Neural cell (in vitro differentiated cells): Measurements from ENCODE around the gene ZNF316. TPM values are rescaled to one million over a fixed set of nuclear protein-coding genes. Genes with fewer than 3 reads are reported as not detected.

ENCODE experiments used
- H2AFZ ChIP-seq: fragments of 200-600, 300-800 bp; sonication (generic), shearing (Covaris generic); 2 replicates; pipeline ENCODE4 v1.6.0; 2014; ENCODE audit warnings: low read depth, mild to moderate bottlenecking, antibody characterized with exemption, low read length, moderate library complexity
- H3F3A ChIP-seq: fragments of 200-600 bp; shearing (Covaris generic); 2 replicates; pipeline ENCODE4 v1.6.1; 2016; ENCODE audit warnings: mild to moderate bottlenecking, moderate library complexity, mixed read lengths, antibody characterized with exemption, low read length; ENCODE audit not compliant: insufficient read depth, poor library complexity, severe bottlenecking
- H3K27ac ChIP-seq: fragments of 200-600, 300-800 bp; sonication (generic), shearing (Covaris generic); 2 replicates; pipeline ENCODE4 v1.5.1; 2014; ENCODE audit warnings: mild to moderate bottlenecking, low read length, moderate library complexity
- H3K27me3 ChIP-seq: fragments of 300-800, 200-600 bp; sonication (generic), shearing (Covaris generic); 2 replicates; pipeline ENCODE4 v1.6.0; 2014; ENCODE audit warnings: mild to moderate bottlenecking, low read depth, low read length, moderate library complexity; ENCODE audit not compliant: insufficient read depth
- H3K36me3 ChIP-seq: fragments of 300-800, 200-600 bp; sonication (generic), shearing (Covaris generic); 2 replicates; pipeline ENCODE4 v1.5.1; 2014; ENCODE audit warnings: mild to moderate bottlenecking, antibody characterized with exemption, low read length, moderate library complexity; ENCODE audit not compliant: insufficient read depth
- H3K4me2 ChIP-seq: fragments of 300-800, 200-600 bp; sonication (generic), shearing (Covaris generic); 2 replicates; pipeline ENCODE4 v1.6.0; 2014; ENCODE audit warnings: mild to moderate bottlenecking, low read length
- H3K4me3 ChIP-seq: fragments of 300-800, 200-600 bp; sonication (generic), shearing (Covaris generic); 2 replicates; pipeline ENCODE4 v1.5.1; 2014; ENCODE audit warnings: mild to moderate bottlenecking, low read length, moderate library complexity
- H3K79me2 ChIP-seq: fragments of 200-600 bp; shearing (Covaris generic); replicated peaks from 2 replicates; pipeline ENCODE4 v1.6.0; 2014; ENCODE audit warnings: mild to moderate bottlenecking, low read length, moderate library complexity; ENCODE audit not compliant: insufficient read depth
- H3K9ac ChIP-seq: fragments of 300-800, 200-600 bp; sonication (generic), shearing (Covaris generic); 2 replicates; pipeline ENCODE4 v1.6.1; 2016; ENCODE audit warnings: mild to moderate bottlenecking, low read length, mixed read lengths
- H3K9me2 ChIP-seq: fragments of 200-600 bp; shearing (Covaris generic); 2 replicates; pipeline ENCODE4 v1.6.1; 2016; ENCODE audit warnings: mild to moderate bottlenecking, low read length, mixed read lengths; ENCODE audit not compliant: insufficient read depth
- H3K9me3 ChIP-seq: fragments of 200-600, 300-800 bp; sonication (generic), shearing (Covaris generic); 2 replicates; pipeline ENCODE4 v1.6.1; 2016; ENCODE audit warnings: mild to moderate bottlenecking, mixed run types, low read length, moderate library complexity, mixed read lengths
- H4K20me1 ChIP-seq: fragments of 200-600 bp; shearing (Covaris generic); 2 replicates; pipeline ENCODE4 v1.6.1; 2016; ENCODE audit warnings: mild to moderate bottlenecking, mixed run types; ENCODE audit not compliant: insufficient read depth
- EP300 ChIP-seq: fragments of 450-650 bp; conservative IDR thresholded peaks from 2 replicates; pipeline ENCODE4 v1.6.1; 2014; ENCODE audit warnings: antibody characterized with exemption, mild to moderate bottlenecking, moderate library complexity; ENCODE audit not compliant: poor library complexity, severe bottlenecking
- EZH2 ChIP-seq: fragments of 200-600, 300-800 bp; shearing (Covaris generic), sonication (generic); IDR thresholded peaks from 2 replicates; pipeline ENCODE4 v1.6.1; 2014; ENCODE audit warnings: antibody characterized with exemption, low read length, borderline replicate concordance, mild to moderate bottlenecking; ENCODE audit not compliant: insufficient read depth, poor library complexity, severe bottlenecking
- MXI1 ChIP-seq: fragments of 450-650 bp; conservative IDR thresholded peaks from 2 replicates; pipeline ENCODE4 v1.6.1; 2014; ENCODE audit warnings: antibody characterized with exemption, mild to moderate bottlenecking; ENCODE audit not compliant: poor library complexity, severe bottlenecking
- POLR2AphosphoS5 ChIP-seq: IDR thresholded peaks from 2 replicates; pipeline ENCODE4 v1.6.1; 2012
- RAD21 ChIP-seq: fragments of 450-650 bp; conservative IDR thresholded peaks from 2 replicates; pipeline ENCODE4 v1.6.1; 2014; ENCODE audit warnings: antibody characterized with exemption, mild to moderate bottlenecking, moderate library complexity
- SMC3 ChIP-seq: fragments of 450-650 bp; conservative IDR thresholded peaks from 2 replicates; pipeline ENCODE4 v1.6.1; 2014; ENCODE audit warnings: antibody characterized with exemption, mild to moderate bottlenecking, moderate library complexity; ENCODE audit not compliant: poor library complexity
- TAF1 ChIP-seq: IDR thresholded peaks from 2 replicates; pipeline ENCODE4 v1.6.1; 2012; ENCODE audit warnings: low read depth
- polyA plus RNA-seq: library from polyadenylated mRNA; depleted of rRNA; stranded (reverse); fragments of >200 nt; gene quantifications from 2 replicates; pipeline ENCODE4 v1.2.3, GENCODE V29; 2014
- TF ChIP-seq, protein P1 (sequence below): IDR thresholded peaks from 2 replicates; pipeline ENCODE4 v1.6.1; 2012; ENCODE audit warnings: borderline replicate concordance
- TF ChIP-seq, protein P2 (sequence below): fragments of 450-650 bp; IDR thresholded peaks from 2 replicates; pipeline ENCODE4 v1.5.1; 2014; ENCODE audit warnings: antibody characterized with exemption, mild to moderate bottlenecking, moderate library complexity; ENCODE audit not compliant: poor library complexity, severe bottlenecking

The ZNF316 gene
- polyA plus RNA-seq, 1 donor from 2014 or later, result 22.2 TPM

DNA sequence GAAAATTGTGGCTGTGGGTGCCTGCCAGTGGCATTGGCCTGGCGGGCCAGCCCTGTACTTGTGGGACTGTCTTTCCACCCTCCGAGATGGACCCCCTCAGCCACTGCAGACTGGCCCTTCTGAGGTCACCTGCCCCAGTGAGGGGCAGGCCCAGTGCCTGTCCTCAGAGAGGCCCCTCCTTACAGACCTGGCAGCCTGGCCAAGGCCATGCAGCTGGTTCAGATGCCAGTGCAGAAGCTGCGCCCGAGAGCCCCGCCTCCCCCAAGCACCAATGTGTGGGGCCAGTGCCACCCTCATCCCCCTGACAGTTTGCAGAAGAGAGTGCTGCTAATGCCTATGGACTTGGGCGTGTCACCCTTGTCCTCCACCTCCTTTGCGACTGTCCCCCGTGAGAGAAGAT is 10.0 kb downstream of the ZNF316 start:
- peaks cover 6% of the 10 kb centered on the region for H3K9me3 ChIP-seq
- H3K9ac ChIP-seq, result no peak overlapping the region
- peaks cover 15% of the 10 kb centered on the region for H3K36me3 ChIP-seq
- no peaks in the 10 kb centered on the region for H3K27me3 ChIP-seq
- no peak overlapping the region for H3K4me2 ChIP-seq
- H3K27ac ChIP-seq, result no peak overlapping the region
- H4K20me1 ChIP-seq, result no peaks in the 10 kb centered on the region
- TF ChIP-seq POLR2AphosphoS5 (no peak), EP300 (no peak), MXI1 (no peak), SMC3 (no peak), RAD21 (no peak), EZH2 (no peak), TAF1 (no peak)
- TF ChIP-seq, protein P1, sequence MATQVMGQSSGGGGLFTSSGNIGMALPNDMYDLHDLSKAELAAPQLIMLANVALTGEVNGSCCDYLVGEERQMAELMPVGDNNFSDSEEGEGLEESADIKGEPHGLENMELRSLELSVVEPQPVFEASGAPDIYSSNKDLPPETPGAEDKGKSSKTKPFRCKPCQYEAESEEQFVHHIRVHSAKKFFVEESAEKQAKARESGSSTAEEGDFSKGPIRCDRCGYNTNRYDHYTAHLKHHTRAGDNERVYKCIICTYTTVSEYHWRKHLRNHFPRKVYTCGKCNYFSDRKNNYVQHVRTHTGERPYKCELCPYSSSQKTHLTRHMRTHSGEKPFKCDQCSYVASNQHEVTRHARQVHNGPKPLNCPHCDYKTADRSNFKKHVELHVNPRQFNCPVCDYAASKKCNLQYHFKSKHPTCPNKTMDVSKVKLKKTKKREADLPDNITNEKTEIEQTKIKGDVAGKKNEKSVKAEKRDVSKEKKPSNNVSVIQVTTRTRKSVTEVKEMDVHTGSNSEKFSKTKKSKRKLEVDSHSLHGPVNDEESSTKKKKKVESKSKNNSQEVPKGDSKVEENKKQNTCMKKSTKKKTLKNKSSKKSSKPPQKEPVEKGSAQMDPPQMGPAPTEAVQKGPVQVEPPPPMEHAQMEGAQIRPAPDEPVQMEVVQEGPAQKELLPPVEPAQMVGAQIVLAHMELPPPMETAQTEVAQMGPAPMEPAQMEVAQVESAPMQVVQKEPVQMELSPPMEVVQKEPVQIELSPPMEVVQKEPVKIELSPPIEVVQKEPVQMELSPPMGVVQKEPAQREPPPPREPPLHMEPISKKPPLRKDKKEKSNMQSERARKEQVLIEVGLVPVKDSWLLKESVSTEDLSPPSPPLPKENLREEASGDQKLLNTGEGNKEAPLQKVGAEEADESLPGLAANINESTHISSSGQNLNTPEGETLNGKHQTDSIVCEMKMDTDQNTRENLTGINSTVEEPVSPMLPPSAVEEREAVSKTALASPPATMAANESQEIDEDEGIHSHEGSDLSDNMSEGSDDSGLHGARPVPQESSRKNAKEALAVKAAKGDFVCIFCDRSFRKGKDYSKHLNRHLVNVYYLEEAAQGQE, result no peak
- TF ChIP-seq, protein P2, sequence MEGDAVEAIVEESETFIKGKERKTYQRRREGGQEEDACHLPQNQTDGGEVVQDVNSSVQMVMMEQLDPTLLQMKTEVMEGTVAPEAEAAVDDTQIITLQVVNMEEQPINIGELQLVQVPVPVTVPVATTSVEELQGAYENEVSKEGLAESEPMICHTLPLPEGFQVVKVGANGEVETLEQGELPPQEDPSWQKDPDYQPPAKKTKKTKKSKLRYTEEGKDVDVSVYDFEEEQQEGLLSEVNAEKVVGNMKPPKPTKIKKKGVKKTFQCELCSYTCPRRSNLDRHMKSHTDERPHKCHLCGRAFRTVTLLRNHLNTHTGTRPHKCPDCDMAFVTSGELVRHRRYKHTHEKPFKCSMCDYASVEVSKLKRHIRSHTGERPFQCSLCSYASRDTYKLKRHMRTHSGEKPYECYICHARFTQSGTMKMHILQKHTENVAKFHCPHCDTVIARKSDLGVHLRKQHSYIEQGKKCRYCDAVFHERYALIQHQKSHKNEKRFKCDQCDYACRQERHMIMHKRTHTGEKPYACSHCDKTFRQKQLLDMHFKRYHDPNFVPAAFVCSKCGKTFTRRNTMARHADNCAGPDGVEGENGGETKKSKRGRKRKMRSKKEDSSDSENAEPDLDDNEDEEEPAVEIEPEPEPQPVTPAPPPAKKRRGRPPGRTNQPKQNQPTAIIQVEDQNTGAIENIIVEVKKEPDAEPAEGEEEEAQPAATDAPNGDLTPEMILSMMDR, result no peak
- H3K4me3 ChIP-seq, result no peak overlapping the region
- no peaks in the 10 kb centered on the region for H3F3A ChIP-seq
- no peaks in the 10 kb centered on the region for H3K79me2 ChIP-seq
- H3K9me2 ChIP-seq, result no peaks in the 10 kb centered on the region
- no peak overlapping the region for H2AFZ ChIP-seq

- H3K36me3 ChIP-seq, result peaks cover 15% of the 10 kb centered on the region
- no peaks in the 10 kb centered on the region for H3K9me2 ChIP-seq
- no peaks in the 10 kb centered on the region for H3F3A ChIP-seq
- H3K27ac ChIP-seq, result no peak overlapping the region
- no peak overlapping the region for H3K9ac ChIP-seq
- TF ChIP-seq EZH2 (no peak), POLR2AphosphoS5 (no peak), SMC3 (no peak), MXI1 (no peak), TAF1 (no peak), EP300 (no peak), RAD21 (no peak)
- TF ChIP-seq, protein P1, result no peak
- TF ChIP-seq, protein P2, result no peak
- peaks cover 6% of the 10 kb centered on the region for H3K9me3 ChIP-seq
- no peaks in the 10 kb centered on the region for H3K79me2 ChIP-seq
- H3K4me3 ChIP-seq, result no peak overlapping the region
- no peak overlapping the region for H3K4me2 ChIP-seq
- H3K27me3 ChIP-seq, result no peaks in the 10 kb centered on the region
- no peak overlapping the region for H2AFZ ChIP-seq
- H4K20me1 ChIP-seq, result no peaks in the 10 kb centered on the region
These were observed 10.4 kb downstream of the ZNF316 start for GRCh38 chr7:6647541-6647940.
